ENCODE data around the gene NELL1.
"Not testable (repeated sequence)": the region's sequence is repeated elsewhere in the genome, so short reads cannot be mapped to it uniquely, and the experiment has no call there.

Gene NELL1

GRCh38 chr11:21180182-21180581, 510.8 kb downstream of the NELL1 start:
- no peak for DNase-seq (ENCODE audit: low read depth in 2 of 3, low spot score in 1 of 3)

- no peak for DNase-seq (ENCODE audit: low read depth in 2 of 3, low spot score in 1 of 3)
These were observed 516.6 kb downstream of the NELL1 start for GRCh38 chr11:21185959-21186358.

DNA sequence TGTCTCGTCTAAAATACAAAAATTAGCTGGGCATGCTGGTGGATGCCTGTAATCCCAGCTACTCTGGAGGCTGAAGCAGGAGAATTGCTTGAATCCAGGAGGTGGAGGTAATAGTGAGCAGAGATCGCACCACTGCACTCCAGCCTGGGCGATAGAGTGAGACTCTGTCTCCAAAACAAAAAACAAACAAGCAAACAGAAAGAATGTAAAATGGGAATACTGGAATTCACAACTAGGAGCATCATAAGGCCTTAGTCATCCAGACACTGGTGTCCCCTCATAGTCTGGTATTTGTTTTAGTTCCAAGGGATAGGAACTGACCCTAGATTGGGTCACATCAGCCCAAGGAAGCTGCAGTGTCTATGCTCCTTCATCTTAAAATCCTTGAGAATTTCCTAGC, 520.8 kb downstream of the NELL1 start:
- no peak for DNase-seq (ENCODE audit: low read depth in 2 of 3, low spot score in 1 of 3)

GRCh38 chr11:21195995-21196394, 526.6 kb downstream of the NELL1 start:
- DNase-seq (ENCODE audit: low read depth in 2 of 3, low spot score in 1 of 3): no peak

- no peak for DNase-seq (ENCODE audit: low read depth in 2 of 3, low spot score in 1 of 3)
These were observed 529.1 kb downstream of the NELL1 start for GRCh38 chr11:21198498-21198897.

DNA sequence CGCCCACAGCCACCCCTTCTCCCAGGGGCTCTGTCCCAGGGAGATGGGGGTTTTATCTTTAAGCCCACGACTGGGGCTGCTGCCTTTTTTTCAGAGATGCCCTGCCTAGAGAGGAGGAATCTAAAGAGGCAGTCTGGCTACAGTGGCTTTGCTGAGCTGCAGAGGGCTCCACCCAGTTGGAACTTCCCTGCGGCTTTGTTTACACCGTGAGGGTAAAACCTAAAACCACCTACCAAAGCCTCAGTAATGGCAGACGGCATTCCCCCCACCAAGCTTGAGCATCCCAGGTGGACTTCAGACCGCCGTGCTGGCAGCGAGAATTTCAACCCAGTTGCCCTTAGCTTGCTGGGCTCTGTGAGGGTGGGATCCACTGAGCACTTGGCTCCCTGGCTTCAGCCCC, 535.8 kb downstream of the NELL1 start:
- no peak for DNase-seq (ENCODE audit: low read depth in 2 of 3, low spot score in 1 of 3)

DNA sequence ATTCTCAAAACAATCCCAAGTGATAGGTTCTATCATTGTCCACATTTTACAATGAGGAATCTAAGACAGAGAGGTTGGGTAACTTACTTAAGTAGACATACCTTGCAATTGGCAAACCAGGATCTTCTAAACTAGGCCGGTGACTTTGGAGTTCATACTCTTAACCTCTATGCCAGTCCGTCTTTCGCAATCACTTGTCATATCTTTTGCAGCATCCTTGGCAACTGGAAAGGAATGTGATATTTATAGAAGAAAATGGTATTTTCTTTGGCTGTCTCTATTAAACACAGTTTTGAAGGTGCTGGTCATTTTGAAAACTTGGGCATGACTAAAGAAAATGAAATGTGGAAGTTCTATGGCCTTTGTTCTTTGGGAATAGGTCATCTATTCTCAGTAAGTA, 556.5 kb downstream of the NELL1 start:
- DNase-seq (ENCODE audit: low read depth in 2 of 3, low spot score in 1 of 3): no peak

DNA sequence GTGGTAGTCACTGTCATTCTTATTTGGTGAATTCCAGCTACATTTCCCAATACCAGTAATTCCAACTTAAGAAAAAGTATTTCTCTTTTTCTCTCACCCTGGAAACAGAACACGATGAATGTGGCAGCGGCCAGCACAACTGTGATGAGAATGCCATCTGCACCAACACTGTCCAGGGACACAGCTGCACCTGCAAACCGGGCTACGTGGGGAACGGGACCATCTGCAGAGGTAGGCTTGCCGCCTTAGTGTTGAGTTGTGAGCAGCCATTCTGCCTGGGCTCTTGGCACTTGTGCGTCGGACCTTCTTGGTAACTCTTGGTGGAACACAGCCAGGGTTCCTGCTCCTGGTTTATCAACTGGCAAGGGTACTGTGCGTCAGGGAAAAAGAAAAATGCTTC, 559.8 kb downstream of the NELL1 start:
- no peak for DNase-seq (ENCODE audit: low read depth in 2 of 3, low spot score in 1 of 3)

GRCh38 chr11:21250196-21250595, 580.8 kb downstream of the NELL1 start:
- DNase-seq (ENCODE audit: low read depth in 2 of 3, low spot score in 1 of 3): no peak

- no peak for DNase-seq (ENCODE audit: low read depth in 2 of 3, low spot score in 1 of 3)
These were observed 584.7 kb downstream of the NELL1 start for GRCh38 chr11:21254055-21254454.

- DNase-seq (ENCODE audit: low read depth in 2 of 3, low spot score in 1 of 3): no peak
These were observed 585.4 kb downstream of the NELL1 start for GRCh38 chr11:21254790-21255189.

GRCh38 chr11:21257461-21257860, 588.1 kb downstream of the NELL1 start:
- DNase-seq (ENCODE audit: low read depth in 2 of 3, low spot score in 1 of 3): no peak

- no peak for DNase-seq (ENCODE audit: low read depth in 2 of 3, low spot score in 1 of 3)
These were observed 589.0 kb downstream of the NELL1 start for GRCh38 chr11:21258414-21258813.

DNA sequence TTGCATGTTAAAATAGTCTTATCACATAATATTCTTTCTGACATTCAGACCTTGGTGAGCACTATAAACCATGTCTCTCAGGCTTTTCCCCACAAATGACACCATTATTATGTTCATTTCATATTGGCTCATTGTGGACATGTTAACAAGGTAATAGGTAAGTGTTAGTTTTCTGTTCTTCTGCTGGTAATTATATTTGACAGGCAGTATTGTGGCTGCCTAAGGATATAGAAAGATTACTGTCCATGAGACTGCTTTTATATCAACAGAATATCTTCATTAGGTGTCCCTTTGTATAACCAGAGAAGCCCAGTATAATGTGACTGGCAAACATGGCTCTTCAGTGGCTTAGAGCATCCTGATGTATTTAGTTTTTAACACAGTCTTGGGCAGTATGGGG, 590.7 kb downstream of the NELL1 start:
- DNase-seq (ENCODE audit: low read depth in 2 of 3, low spot score in 1 of 3): no peak

GRCh38 chr11:21262992-21263391, 593.6 kb downstream of the NELL1 start:
- no peak for DNase-seq (ENCODE audit: low read depth in 2 of 3, low spot score in 1 of 3)

- DNase-seq (ENCODE audit: low read depth in 2 of 3, low spot score in 1 of 3): no peak
These were observed 594.7 kb downstream of the NELL1 start for GRCh38 chr11:21264125-21264524.

DNA sequence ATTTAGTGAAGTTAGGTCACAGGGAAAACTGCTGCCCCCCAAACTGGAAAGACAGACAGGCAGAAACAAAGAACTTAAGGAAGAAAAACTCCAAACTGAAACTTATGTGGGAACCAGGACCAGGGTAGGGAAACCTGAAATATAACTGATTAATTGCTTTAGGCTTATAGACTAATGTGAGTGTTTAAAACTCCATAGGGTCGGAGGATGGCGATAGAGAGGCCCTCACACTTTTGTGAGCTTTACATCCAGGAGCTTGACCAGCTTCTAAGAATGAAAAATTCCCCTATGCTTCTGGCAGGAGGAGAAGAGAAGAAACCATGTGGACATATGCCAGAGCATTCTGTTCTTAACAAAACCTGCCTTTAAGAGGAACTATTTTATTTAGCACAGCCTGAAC, 598.6 kb downstream of the NELL1 start:
- no peak for DNase-seq (ENCODE audit: low read depth in 2 of 3, low spot score in 1 of 3)

- not testable (repeated sequence) for DNase-seq (ENCODE audit: low read depth in 2 of 3, low spot score in 1 of 3)
These were observed 602.8 kb downstream of the NELL1 start for GRCh38 chr11:21272139-21272538.

GRCh38 chr11:21278840-21279239, 609.5 kb downstream of the NELL1 start:
- DNase-seq (ENCODE audit: low read depth in 2 of 3, low spot score in 1 of 3): no peak

GRCh38 chr11:21285104-21285503, 615.7 kb downstream of the NELL1 start:
- DNase-seq (ENCODE audit: low read depth in 2 of 3, low spot score in 1 of 3): no peak

DNA sequence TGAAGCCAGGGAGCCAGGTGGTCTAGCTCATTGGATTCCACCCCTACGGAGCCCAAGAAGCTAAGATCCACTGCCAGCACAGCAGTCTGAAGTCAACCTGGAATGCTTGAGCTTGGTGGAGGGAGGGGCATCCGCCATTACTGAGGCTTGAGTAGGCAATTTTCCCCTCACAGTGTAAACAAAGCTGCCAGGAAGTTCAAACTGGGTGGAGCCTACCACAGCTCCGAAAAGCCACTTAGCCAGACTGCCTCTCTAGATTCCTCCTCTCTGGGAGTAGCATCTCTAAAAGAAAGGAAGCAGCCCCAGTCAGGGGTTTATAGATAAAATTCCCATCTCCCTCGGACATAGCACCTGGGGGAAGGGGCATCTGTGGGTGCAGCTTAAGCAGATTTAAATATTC, 620.3 kb downstream of the NELL1 start:
- no peak for DNase-seq (ENCODE audit: low read depth in 2 of 3, low spot score in 1 of 3)

GRCh38 chr11:21295508-21295907, 626.1 kb downstream of the NELL1 start:
- DNase-seq (ENCODE audit: low read depth in 2 of 3, low spot score in 1 of 3): no peak

GRCh38 chr11:21301981-21302380, 632.6 kb downstream of the NELL1 start:
- no peak for DNase-seq (ENCODE audit: low read depth in 2 of 3, low spot score in 1 of 3)

DNA sequence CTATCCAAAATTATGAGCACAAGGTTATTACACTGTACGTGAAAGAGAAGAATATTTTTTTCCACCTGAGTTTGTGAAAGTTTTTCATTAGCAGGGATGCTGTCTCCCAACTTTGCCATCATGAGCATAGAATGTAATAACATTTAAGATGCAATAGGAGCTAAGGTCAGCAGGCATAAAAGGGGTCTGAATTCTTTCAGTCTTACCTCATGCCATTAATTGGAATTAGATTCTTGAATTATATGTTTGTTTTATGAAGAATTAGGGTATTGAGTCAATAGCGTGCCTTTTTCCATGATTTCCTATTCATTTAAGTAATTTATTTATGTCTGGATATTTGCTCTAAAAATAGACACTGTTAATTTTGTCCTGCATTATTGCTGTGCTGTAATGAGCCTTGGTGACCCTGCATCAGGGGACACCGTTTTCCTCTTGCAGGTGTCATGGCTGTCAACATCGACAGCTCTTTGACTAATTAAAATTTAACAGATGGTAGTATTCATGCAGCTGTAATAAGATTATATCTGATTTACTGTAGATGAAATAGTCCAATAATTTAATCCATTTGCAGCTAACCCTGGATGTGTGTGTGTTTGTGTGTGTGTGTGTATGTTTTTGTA, 637.5 kb downstream of the NELL1 start:
- DNase-seq (ENCODE audit: low read depth in 2 of 3, low spot score in 1 of 3): no peak
